Left ventricle myocardium superior (tissue), 1 donor: ENCODE data around the gene PTPRZ1. TPM values are rescaled to one million over a fixed set of nuclear protein-coding genes. Genes with fewer than 3 reads are reported as not detected.
A peak's percentile ranks its signal among the peaks of the same experiment; 100 is the strongest.

Experiments used
- ATAC-seq: fragments of 200-7000 bp; cut with Tn5 transposase; one replicate; pipeline ENCODE4 v1.9.1; 2020; ENCODE audit warnings: mild to moderate bottlenecking, moderate library complexity
- DNase-seq: peaks from one replicate; pipeline ENCODE4 v3.0.0-alpha.2; 2020
- intact Hi-C: fragments of 100-400 bp; cut with micrococcal nuclease; formaldehyde crosslinking; loops from one replicate; pipeline ENCODE4 v1.11.0; 2022
- long read RNA-seq: library from polyadenylated mRNA; unstranded; transcript quantifications from one replicate; pipeline ENCODE4 v2.0.0, GENCODE V29; 2021
- total RNA-seq: library from RNA; stranded (reverse); fragmentation: NEBNext Ultra II Directional; extraction: Animal tissue kit (Norgen Biotek cat#: 25700); gene quantifications from one replicate; pipeline ENCODE4 v1.2.1, GENCODE V29; 2021
- donor health status: DM: no; HTN: yes; CAD: no; lungs with severe emphysema.

The PTPRZ1 gene
- total RNA-seq: 0.72 TPM
- long read RNA-seq: 0 reads

DNA sequence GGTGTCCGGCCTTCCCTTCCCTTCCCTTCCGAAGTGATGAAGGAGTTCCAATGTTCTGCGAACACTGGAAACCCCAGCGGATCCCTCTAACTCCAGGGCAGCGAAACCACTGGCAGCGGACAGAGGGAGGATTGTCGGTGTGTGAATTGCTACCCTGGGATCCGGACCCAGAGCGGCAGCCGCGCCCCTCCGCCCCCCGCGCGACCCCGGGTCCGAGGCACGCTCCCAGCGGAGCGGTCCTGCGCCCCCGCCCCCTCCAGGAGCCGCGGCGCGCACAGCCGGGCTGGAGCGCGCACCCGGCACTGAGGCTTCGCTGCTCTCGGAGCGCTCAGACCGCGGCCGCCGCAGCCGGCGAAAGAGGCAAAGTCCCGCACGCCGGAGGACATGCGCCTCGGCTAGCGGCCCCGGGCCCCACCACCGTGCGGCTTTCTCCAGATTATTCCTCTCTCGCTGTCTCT is at the start of gene PTPRZ1:
Gene PTPRZ1 (plus strand): TSS at position 331 of the 458 bp plus-strand sequence. CDS start 339 bp downstream, outside the sequence.
- intact Hi-C loops: no loop called here
- peak; percentile 31 for DNase-seq
- peak; percentile 54 for ATAC-seq

DNA sequence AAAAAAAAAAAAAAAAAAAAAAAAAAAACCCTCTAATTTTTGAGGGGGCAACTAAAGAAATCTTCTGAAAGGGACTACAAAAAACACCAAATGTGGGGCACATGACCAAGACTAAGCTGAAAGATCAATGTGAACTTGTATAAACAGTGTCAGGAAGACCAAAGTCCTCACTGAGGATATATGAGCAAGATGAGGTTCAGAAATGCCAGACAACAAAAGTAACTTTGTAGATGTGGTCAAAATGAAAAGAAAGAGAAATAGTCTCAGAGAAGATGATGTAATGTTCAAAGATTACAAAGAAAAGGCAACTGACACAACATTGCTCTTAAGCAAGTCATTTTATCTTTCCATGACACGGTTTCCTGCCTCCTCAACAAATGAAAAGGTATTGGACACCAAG is 48.7 kb upstream of the PTPRZ1 start:
- intact Hi-C loops: no loop called here
- no peak for DNase-seq
- no peak for ATAC-seq

DNA sequence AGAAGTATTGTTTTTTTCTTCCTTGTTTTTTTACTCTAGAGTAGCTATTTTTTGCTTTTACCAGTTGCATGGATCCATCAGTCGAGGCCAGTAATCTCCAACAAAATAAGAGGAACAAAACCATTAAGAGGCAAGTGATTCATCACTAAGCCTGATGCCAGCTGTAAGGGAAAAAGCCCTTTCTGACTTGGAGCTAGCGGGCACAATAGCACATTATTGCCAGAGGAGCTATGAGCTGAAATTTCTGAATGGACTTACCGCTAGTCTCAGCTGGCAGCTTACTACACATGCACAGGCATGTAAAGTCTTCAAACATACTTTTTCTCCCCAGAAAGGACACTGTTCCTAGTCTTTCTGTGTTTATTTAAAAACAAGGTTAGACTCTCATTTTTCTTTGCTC is 41.6 kb upstream of the PTPRZ1 start:
- no peak for DNase-seq
- intact Hi-C loops: no loop called here
- ATAC-seq: no peak

DNA sequence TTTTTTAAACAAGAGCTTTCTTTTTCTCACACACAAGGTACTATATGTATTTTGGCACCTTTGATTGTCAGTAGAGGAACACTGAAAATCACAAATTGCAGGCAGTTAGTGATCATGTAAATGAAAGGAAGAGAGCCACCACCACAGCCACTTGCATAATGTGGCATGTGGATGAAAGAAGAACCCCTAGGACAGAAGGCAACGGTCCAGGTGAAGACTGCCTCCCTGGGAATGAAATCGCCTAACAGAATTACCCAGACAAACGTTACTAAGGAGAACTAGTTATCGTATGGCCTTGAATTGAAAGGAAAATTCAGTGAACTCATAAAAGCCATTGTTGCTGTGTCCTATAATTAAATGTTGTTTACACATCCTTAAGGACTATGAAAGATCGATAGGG is 41.2 kb upstream of the PTPRZ1 start:
- DNase-seq (no peak), ATAC-seq (no peak)
- intact Hi-C loops: no loop called here

DNA sequence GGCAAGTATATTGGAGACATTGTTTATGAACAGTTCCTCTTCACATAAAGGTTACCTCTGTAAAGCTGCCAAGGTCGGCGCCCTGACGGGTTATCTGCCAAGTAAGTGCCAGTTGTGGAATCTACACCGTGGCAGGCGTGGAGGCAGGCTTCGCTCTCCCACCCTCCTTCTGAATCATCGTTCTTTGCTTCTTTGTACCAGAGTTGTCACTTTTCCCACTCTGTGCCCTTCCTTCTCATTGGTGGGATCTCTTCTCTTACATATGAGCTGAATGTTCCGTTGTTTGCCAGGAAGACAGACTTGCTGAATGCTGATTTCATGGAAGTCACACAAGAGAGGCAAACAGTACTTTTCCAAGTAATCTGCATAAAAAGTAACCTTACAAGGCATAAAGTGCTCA is 40.6 kb upstream of the PTPRZ1 start:
- ATAC-seq (no peak), DNase-seq (no peak)

DNA sequence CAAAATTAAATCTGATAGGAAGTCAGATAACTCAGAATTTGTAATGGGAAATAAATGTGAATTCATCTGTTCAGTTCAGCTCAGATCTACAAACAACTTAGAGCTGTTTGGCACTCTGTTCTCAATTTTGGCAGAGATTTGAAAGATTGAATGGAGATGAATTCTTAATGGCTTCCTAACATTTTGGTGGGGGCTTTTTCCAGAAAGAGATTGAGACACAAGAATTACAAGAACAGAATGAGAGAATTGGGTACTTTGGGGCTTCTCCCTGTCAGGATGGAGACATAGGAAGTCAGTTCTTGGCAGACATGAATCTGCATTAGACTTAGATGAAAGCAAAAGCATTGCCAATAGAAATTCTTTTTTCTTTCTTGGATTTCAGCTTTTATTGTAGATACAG is 39.0 kb upstream of the PTPRZ1 start:
- intact Hi-C loops: no loop called here
- no peak for ATAC-seq
- DNase-seq: no peak

More for the DNA sequence above, 40.6 kb upstream of the PTPRZ1 start:
- intact Hi-C loops: no loop called here

DNA sequence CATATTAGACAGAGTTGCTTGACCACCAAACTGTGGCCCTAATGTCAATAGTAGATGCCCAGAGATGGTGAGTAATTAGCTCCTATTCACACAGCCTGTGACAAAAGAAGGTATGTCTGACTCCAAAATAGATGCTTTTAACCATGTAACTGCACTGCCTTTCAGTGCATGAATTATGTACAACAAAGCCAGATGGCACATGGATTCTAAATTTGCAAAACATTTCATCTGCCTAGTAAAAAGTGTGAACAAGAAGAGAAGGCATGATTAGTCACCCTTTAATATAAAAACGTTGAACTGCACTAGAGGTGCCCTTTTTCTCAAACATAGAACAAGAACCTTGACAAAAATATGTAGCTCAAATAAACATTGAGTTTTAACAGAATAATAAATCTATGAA is 35.5 kb upstream of the PTPRZ1 start:
- DNase-seq (no peak), ATAC-seq (no peak)
- intact Hi-C loops: no loop called here

DNA sequence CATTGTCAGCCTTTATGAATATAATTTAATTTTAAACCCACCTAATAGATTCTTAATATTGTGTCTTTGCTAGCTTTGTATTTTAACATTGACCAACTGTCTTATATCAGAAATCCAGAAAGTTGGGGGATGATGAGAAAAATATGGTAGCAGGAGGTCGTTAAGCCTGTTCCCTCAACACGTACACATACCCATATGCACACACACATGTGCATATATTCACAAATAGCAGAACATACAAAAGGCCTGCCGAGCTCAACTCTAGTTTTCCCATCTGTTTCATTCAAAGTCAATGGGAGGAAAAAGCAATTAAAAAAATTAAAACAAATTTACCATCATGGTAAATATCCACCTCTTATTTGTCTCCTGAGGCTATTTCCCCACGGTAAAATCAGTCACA is 25.9 kb upstream of the PTPRZ1 start:
- ATAC-seq: no peak
- intact Hi-C loops: no loop called here

DNA sequence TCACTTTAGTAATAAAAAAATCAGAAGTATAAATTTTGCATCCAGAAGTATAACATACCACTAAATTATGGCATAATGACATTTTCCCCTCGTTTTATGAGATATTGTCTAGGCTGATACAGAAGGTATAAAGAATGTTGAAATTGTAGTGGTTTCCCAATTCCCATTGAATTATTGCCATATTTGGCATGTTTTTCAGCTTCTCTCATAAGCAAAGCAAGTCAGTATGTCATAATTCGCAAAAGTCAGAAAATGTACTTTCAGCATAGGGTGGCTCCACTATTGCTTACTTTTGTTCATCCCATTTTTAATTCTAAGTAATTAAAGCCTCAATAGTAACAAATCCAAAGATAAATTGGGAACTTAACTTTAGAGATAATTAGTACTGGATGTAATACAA is 19.7 kb upstream of the PTPRZ1 start:
- intact Hi-C loops: no loop called here
- ATAC-seq (no peak), DNase-seq (no peak)

More for the DNA sequence above, 25.9 kb upstream of the PTPRZ1 start:
- DNase-seq: no peak

DNA sequence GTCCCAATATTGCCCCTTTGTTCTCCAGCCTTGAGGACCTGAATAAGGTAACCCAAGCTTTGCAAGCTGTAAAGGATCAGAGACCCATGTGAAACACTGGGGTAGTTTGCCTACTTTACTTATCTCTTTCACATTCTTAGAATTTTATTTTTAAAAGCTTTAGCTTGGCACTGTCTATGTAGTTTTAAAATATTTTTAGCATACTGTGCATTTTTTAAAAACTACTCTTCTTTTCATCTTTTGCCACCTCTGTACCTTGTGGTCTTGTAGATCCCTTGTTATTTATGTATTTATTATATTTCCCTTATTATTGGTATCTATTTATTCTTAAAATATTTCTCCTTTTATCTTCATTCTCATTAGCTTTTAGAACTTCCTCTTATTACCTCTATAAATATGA is 12.0 kb upstream of the PTPRZ1 start:
- ATAC-seq (no peak), DNase-seq (no peak)
- intact Hi-C loops: no loop called here

DNA sequence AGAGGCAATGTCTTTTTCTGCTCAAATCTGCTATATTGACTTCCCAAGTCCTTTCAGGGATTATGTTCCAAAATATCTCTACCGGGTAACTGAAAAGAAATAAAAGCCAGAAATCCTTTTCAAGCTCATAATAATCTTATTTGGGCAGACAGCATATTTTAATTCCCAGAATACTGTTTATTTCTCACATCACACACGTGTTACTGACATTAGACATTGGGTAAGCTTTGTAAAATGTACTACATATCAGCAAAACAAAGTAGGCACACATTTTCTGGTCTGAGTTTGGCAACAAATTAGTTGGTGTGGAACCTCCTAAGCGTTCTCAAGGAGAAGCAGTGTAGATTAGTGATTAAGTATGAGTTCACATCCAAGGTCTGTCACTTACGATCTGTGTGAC is 10.4 kb upstream of the PTPRZ1 start:
- ATAC-seq: no peak
- DNase-seq: no peak
- intact Hi-C loops: no loop called here

DNA sequence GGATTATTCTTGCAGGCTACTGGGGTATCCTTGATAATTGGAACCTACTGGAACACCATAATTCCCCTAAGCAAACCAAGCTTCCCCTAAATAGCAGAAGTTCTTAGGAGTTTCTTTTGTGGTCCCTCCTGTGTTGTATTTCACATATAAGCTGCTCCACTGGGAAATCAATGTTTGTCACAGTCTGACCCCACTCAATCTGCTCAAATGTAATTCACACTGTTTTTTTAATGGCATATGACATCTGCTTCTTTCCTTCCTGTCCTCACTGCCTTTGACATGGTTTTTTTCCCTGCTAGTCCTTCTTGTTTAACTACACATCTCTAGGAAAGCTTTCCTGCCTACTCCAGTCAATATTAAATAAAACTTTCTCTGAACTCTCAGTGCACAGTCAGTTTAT is 1.8 kb upstream of the PTPRZ1 start:
- intact Hi-C loops: no loop called here
- DNase-seq (no peak), ATAC-seq (no peak)

DNA sequence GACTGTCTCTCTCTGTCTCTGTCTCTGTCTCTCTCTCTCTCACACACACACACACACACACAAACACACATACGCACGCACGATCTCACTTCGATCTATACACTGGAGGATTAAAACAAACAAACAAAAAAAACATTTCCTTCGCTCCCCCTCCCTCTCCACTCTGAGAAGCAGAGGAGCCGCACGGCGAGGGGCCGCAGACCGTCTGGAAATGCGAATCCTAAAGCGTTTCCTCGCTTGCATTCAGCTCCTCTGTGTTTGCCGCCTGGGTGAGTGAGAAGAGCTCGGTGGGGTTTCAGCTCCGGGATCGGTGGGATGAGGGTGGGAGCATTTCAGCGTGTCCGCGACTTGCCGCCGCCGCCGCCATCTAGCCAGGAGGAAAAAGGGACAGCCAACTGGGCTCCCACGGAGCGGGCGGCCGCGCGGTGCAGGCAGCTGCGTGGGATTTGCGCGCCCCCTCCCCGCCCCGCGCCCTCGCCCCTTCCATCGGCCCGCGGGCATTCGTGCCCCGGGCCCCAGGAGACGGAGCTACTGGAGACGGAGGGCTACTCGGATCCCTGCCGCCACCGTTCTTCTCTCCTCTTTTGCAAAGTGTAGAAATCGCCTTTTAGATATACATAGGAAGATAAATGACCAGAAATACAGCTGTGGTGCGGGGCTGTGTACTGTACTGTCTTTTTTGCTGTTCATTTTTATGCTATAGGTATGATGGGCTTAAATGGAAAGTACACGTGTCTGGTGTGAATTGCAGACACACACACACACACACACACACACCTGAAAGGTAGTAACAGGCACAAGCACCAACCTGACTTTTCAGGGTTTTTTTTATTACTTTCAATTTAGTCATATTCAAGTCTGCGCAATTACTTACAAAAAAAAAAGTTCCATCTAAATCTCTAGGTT is 581 bp downstream of the PTPRZ1 start:
- intact Hi-C loops: no loop called here
- ATAC-seq (peak; percentile 33), DNase-seq (peak; percentile 18)

DNA sequence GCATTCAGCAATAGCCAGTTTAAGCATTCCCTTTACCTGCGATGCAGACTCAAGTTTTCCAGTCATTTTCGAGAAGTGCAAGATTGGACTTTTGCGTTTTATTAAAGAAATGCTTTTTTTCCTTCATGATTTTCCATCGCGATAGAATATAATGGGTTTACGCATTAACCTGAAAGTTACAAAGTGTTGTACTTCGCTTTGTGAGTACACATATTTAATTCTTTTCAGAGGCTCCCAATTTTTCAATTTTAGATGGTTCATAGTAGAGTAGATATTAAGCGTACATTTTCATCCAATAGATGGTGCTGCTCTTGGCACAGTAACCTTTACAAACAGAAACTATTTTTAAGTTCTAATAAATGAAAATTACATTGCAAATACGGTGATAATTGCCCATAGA is 1.3 kb downstream of the PTPRZ1 start:
- DNase-seq (no peak), ATAC-seq (no peak)
- intact Hi-C loops: no loop called here

DNA sequence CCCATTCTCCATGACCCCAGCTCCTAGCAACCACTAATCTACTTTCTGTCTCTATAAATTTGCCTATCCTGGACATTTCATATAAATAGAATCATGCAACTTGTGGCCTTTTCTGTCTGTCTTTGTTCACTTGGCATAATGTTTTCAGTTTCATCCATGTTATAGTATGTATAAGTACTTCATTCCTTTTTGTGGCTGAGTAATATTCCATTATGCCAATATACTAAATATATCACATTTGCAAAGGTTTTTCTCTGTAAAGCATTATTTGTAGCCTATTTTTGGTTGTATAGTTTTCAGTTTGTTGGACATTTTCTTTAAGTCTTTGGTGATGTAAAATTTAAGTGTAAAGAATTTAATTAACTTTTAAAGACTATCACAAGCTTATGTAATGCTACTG is 2.2 kb downstream of the PTPRZ1 start:
- no peak for ATAC-seq
- DNase-seq: no peak
- intact Hi-C loops: no loop called here

DNA sequence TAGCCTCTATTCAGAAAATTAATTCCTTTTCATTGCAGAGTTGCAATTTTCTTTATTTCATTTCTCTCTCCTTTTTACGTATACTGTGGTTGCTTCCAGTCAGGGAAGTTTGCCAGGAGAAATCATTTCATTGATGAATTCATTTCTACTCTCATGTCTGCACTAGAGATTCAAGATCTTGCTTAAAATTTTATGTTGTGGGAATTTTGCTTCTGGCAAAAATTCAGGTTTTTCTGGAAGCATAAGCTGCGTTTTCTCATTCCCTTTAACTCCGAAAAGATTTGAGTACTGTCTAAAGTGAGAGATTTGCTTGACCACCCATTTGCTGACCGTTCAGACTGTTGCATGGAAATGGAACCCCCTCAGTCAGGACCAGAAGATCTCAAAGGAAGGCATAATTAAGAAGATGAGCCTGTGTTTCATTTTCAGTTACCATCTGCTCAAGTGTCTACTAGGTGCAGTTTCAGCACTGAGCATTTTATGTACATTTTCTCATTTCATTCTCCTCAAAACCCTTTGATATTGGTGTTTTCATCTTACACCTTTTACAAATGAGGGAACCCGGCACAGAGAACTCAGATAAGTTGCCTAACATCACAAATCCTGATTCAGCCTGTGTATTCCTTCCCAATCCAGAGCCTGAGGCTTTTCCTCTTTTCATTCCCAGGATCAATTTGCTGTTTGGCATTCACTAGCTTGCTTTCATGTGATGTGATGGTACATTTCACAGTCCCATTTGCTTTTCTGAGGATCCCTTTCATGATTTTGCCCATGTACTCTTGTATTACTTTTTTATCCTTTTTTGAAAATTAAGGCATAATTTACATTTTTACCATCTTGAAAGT is 3.9 kb downstream of the PTPRZ1 start:
- intact Hi-C loops: no loop called here
- DNase-seq (no peak), ATAC-seq (no peak)

DNA sequence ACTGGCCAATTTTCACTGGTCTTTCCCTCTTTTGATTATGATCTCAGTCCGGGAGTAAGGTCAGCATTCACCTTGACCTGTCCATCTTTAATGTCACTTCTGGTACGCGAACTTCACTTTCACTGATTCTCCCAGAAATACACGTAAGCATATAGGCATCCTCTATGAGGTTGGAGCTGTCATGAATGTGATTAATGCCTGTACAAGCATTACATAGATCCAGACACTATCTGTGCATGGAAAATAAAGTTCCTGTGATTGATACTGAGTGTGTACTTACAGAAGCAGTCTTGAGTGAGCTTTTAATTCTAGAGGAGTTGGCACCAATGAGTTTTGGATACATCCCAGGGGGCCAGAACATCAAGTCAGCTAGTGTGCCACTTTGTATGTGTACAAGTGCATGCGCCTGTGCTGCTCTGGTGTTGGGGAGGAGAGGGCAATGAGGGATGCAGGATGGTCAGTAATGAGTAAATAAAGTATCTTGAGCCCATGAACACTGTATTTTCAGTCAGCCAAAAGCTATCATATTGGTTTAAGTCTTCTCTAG is 6.0 kb downstream of the PTPRZ1 start:
- DNase-seq (no peak), ATAC-seq (no peak)
- intact Hi-C loops: no loop called here

DNA sequence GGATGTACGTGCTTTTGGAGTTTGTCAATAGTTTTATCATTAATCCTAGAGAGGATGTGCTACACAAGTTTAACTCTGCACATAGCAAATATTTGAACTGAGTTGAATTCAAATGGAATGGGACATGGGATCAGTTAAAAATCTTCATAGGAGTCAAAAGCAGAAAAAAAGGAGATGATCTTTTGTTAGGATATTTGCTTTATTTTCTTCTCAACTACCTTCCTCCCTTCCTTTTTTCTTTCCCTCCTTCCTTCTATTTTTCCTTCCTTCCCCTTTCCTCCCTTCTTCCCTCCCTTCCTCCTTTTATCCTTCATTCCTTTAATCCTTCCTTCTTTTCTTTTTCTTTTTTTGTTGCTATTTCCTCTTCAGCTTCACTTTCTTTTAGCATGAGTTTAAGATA is 6.6 kb downstream of the PTPRZ1 start:
- intact Hi-C loops: no loop called here

DNA sequence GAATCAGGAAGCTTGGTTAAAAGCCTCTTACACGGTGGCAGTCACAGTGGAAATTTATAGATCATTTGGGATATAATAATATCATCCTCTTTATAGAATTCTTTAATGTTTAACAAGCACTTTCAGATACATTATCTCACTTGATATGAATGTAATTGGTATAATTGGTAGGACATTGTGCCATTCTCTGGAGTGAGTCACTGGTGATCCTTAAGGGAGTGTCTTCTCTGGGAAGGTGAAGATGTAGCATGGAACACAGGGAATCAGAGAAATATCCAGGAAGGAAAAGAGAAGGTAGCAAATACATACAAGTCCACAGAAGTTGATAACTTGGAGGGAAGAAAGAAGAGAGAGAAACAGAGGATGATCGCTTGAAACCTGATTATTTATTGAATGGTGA is 9.8 kb downstream of the PTPRZ1 start:
- intact Hi-C loops: no loop called here
- DNase-seq (no peak), ATAC-seq (no peak)

More for the DNA sequence above, 6.6 kb downstream of the PTPRZ1 start:
- ATAC-seq: no peak
- no peak for DNase-seq
